ENCODE results near the gene CMSS1. TPM values are rescaled to one million over a fixed set of nuclear protein-coding genes. Genes with fewer than 3 reads are reported as not detected.

Gene CMSS1
- total RNA-seq, 1 experiment from 2014 or later: 64.1 TPM

DNA sequence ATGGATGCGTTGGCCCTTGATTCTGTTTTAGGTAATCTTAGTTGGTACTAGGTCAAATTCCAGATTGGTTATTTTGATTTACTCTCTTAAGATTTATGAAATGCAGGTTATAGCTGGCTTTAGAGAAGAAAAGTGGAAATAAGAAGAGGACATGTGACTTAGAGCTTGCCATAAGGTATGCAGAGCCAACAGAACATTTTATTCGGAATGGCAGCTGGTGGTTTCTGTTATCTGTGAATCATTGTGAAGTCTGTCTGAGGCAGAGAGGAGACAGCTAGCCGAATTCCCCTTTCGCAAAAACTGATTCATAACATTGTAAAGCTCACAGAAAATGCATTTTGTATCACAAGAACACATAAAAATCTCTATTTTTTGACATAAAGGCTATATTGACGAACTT is 214.6 kb downstream of the CMSS1 start:
- H3K4me3 ChIP-seq (replicated peaks in 1 of 2; ENCODE audit: low read depth in 1 of 2, low read length in 2 of 2): no peak overlapping the region
- TF ChIP-seq EZH2 (IDR thresholded peaks at IDR 0.05) (no peak), POLR2A (IDR thresholded peaks at IDR 0.05; ENCODE audit: borderline replicate concordance, extremely low read depth, insufficient read depth, insufficient read length) (no peak), EZH2phosphoT487 (IDR thresholded peaks at IDR 0.05; ENCODE audit: borderline replicate concordance) (no peak), CEBPB (IDR thresholded peaks at IDR 0.05; ENCODE audit: low read depth) (no peak), ELF1 (IDR thresholded peaks at IDR 0.05; ENCODE audit: borderline replicate concordance, low read depth) (no peak)
- TF ChIP-seq, protein P1, sequence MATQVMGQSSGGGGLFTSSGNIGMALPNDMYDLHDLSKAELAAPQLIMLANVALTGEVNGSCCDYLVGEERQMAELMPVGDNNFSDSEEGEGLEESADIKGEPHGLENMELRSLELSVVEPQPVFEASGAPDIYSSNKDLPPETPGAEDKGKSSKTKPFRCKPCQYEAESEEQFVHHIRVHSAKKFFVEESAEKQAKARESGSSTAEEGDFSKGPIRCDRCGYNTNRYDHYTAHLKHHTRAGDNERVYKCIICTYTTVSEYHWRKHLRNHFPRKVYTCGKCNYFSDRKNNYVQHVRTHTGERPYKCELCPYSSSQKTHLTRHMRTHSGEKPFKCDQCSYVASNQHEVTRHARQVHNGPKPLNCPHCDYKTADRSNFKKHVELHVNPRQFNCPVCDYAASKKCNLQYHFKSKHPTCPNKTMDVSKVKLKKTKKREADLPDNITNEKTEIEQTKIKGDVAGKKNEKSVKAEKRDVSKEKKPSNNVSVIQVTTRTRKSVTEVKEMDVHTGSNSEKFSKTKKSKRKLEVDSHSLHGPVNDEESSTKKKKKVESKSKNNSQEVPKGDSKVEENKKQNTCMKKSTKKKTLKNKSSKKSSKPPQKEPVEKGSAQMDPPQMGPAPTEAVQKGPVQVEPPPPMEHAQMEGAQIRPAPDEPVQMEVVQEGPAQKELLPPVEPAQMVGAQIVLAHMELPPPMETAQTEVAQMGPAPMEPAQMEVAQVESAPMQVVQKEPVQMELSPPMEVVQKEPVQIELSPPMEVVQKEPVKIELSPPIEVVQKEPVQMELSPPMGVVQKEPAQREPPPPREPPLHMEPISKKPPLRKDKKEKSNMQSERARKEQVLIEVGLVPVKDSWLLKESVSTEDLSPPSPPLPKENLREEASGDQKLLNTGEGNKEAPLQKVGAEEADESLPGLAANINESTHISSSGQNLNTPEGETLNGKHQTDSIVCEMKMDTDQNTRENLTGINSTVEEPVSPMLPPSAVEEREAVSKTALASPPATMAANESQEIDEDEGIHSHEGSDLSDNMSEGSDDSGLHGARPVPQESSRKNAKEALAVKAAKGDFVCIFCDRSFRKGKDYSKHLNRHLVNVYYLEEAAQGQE (IDR thresholded peaks at IDR 0.05; ENCODE audit: low read depth): no peak
- TF ChIP-seq, protein P2, sequence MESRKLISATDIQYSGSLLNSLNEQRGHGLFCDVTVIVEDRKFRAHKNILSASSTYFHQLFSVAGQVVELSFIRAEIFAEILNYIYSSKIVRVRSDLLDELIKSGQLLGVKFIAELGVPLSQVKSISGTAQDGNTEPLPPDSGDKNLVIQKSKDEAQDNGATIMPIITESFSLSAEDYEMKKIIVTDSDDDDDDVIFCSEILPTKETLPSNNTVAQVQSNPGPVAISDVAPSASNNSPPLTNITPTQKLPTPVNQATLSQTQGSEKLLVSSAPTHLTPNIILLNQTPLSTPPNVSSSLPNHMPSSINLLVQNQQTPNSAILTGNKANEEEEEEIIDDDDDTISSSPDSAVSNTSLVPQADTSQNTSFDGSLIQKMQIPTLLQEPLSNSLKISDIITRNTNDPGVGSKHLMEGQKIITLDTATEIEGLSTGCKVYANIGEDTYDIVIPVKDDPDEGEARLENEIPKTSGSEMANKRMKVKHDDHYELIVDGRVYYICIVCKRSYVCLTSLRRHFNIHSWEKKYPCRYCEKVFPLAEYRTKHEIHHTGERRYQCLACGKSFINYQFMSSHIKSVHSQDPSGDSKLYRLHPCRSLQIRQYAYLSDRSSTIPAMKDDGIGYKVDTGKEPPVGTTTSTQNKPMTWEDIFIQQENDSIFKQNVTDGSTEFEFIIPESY (IDR thresholded peaks at IDR 0.05; ENCODE audit: extremely low read depth, insufficient replicate concordance, low read length): no peak
- no peaks in the 10 kb centered on the region for H3K4me1 ChIP-seq (ENCODE audit: control insufficient read depth in 1 of 2, insufficient read depth in 2 of 2, low read length in 2 of 2)
- ATAC-seq: no peak
- no peaks in the 10 kb centered on the region for H3K79me2 ChIP-seq (ENCODE audit: insufficient read depth, low read length)
- intact Hi-C loops (cut with micrococcal nuclease): no loop called here
- H3K36me3 ChIP-seq (ENCODE audit: control insufficient read depth in 1 of 2, insufficient read depth in 2 of 2, low read length in 2 of 2): no peaks in the 10 kb centered on the region
- DNase-seq (ENCODE audit: low read depth, low spot score): no peak
- no peaks in the 10 kb centered on the region for H3K9me3 ChIP-seq (ENCODE audit: control insufficient read depth in 1 of 2, insufficient read depth in 1 of 2, low read depth in 1 of 2, low read length in 2 of 2)
- H3K4me2 ChIP-seq (ENCODE audit: low read length): no peak overlapping the region
- BruUV-seq (replicated peaks): no TSS peak
- ChIA-PET POLR2A (no interaction called here), RAD21 (ENCODE audit: low non-redundant PET in 1 of 2, low total read pairs in 2 of 2, uncharacterized antibody in 2 of 2, unreplicated experiment in 2 of 2) (no interaction called here), CTCF (no interaction called here)
- H3K27ac ChIP-seq (ENCODE audit: low read depth, low read length): no peak overlapping the region
- no peaks in the 10 kb centered on the region for H3K9me2 ChIP-seq (ENCODE audit: insufficient read depth)
- H3K9ac ChIP-seq (ENCODE audit: low read length): no peak overlapping the region
- H2AFZ ChIP-seq (ENCODE audit: low read depth, low read length, poor library complexity, severe bottlenecking): no peak overlapping the region
- no peaks in the 10 kb centered on the region for H3K27me3 ChIP-seq (ENCODE audit: insufficient read depth, low read length)
- H4K20me1 ChIP-seq (ENCODE audit: insufficient read depth): no peaks in the 10 kb centered on the region
